Activated CD4-positive, alpha-beta T cell treated with anti-CD3 and anti-CD28 coated beads for 36 hours (primary cell): Measurements from ENCODE around the gene SLC2A8. TPM values are rescaled to one million over a fixed set of nuclear protein-coding genes. Genes with fewer than 3 reads are reported as not detected.

ENCODE experiments used
- ATAC-seq: fragments of 200-7000 bp; cut with Tn5 transposase; one replicate; pipeline ENCODE4 v1.10.0; 2021; ENCODE audit warnings: mild to moderate bottlenecking, moderate library complexity
- CTCF ChIA-PET: fragments of 350-600 bp; sonication (Branson Sonifier 250); formaldehyde crosslinking; loops from one replicate; lab custom pipeline; 2021; ENCODE audit warnings: antibody characterized with exemption; lab: Charles Lee
- POLR2A ChIA-PET: fragments of 350-600 bp; sonication (Branson Sonifier 250); formaldehyde crosslinking; loops from one replicate; lab custom pipeline; 2021; ENCODE audit warnings: antibody characterized with exemption, inconsistent platforms; lab: Charles Lee
- DNase-seq: peaks from one replicate; pipeline ENCODE4 v3.0.0-alpha.2; 2020
- H3K27ac Mint-ChIP-seq: one replicate; pipeline ENCODE4 v1.8.0; 2021; ENCODE audit warnings: mixed read lengths
- H3K27me3 Mint-ChIP-seq: one replicate; pipeline ENCODE4 v1.8.0; 2021; ENCODE audit warnings: mixed read lengths
- H3K36me3 Mint-ChIP-seq: one replicate; pipeline ENCODE4 v1.8.0; 2021; ENCODE audit warnings: low read depth, mixed read lengths
- H3K4me1 Mint-ChIP-seq: one replicate; pipeline ENCODE4 v1.8.0; 2021; ENCODE audit warnings: mixed read lengths
- H3K4me3 Mint-ChIP-seq: one replicate; pipeline ENCODE4 v1.8.0; 2021; ENCODE audit warnings: mild to moderate bottlenecking, moderate library complexity, mixed read lengths
- H3K9me3 Mint-ChIP-seq: one replicate; pipeline ENCODE4 v1.8.0; 2021; ENCODE audit warnings: low read depth, mixed read lengths
- intact Hi-C, 2 experiments: fragments of 100-400 bp; cut with DNase I in 1 of 2; cut with micrococcal nuclease in 1 of 2; formaldehyde crosslinking; loops; one replicate each; pipeline versions ENCODE4 v1.14.2 to v1.15.1; 2022 to 2024; cut with DNase I, micrococcal nuclease
- total RNA-seq, 2 experiments: library from RNA; stranded (reverse); gene quantifications; one replicate each; pipeline ENCODE4 v1.2.3, GENCODE V29; 2021

SLC2A8 gene
- total RNA-seq, 2 experiments from 2014 or later = 1.3 to 1.7 TPM

DNA sequence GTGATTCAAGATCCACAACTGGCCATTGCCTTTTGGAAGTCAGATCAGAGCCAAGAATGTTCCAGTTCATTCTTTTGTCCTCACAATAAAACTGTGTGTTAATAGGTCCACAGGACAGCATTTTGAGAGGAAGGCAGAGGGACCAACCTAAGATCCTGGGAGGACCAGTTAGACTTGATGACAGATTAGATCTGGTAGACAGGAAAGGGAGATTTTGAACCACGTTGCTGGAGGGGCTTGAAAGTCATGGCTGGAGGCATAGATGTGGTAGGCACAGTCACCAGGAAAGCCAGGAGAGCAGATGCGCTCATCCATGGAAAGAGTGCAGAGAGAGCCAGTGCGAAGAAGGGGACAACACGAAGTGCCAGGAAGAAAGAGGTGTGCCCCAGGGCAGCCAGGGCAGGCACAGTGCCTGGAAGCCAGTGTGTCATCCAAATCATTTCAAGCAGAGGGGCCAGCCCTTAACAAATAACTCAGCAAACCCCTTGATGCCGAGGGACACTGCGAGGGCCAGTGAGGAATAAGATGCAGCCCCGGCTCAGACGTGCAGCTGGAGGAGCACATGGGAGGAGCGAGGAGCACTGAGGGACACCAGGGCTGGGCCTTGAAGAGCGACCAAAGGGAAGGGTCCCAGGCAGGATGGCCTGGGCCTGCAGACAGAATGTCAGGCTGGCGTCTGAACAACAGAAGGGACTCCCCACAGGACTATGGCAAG is 12.8 kb upstream of the SLC2A8 start:
- POLR2A ChIA-PET = no interaction called here
- Mint-ChIP-seq H3K4me1 (peaks cover 15% of the 10 kb centered on the region), H3K27me3 (peaks cover 60% of the 10 kb centered on the region), H3K4me3 (no peak overlapping the region), H3K36me3 (no peaks in the 10 kb centered on the region), H3K27ac (no peak overlapping the region), H3K9me3 (peaks cover 2% of the 10 kb centered on the region)
- DNase-seq (no peak), ATAC-seq (no peak)
- intact Hi-C loops = no loop called here
- CTCF ChIA-PET = interaction anchor here (0.8 kb wide), 1 partner anchor 13 kb away, joined by 3 read pairs; the partner anchor contains the start of gene SLC2A8

DNA sequence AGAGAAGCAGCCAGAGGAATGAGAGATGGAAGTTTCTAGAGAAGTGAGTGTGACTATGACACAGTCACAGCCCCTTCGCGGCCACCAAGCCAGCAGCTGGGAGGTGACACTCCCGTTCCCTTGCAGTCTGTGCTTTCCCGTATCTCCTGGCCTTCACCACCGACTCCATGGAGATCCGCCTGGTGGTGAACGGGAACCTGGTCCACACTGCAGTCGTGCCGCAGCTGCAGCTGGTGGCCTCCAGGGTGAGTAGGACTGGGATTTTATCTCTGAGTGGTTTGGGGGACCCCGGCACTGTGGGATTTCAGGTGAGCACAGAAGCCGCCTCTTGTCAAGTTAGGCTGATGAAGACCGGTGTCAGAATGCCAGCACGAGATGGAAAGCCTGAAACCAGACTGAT is 12.1 kb upstream of the SLC2A8 start:
- Mint-ChIP-seq H3K27me3 (peaks cover 57% of the 10 kb centered on the region), H3K36me3 (no peaks in the 10 kb centered on the region), H3K4me1 (peaks cover 20% of the 10 kb centered on the region), H3K9me3 (peaks cover 2% of the 10 kb centered on the region), H3K4me3 (no peak overlapping the region), H3K27ac (no peak overlapping the region)
- POLR2A ChIA-PET = no interaction called here
- intact Hi-C loops = loop anchor here (5.0 kb wide), 2 partner anchors 378 to 398 kb away; no protein-coding TSS in a partner anchor
- CTCF ChIA-PET = no interaction called here
- no peak for DNase-seq
- no peak for ATAC-seq

- intact Hi-C loops = loop anchor here (5.0 kb wide), 2 partner anchors 379 to 399 kb away; no protein-coding TSS in a partner anchor
- POLR2A ChIA-PET = no interaction called here
Observed at GRCh38 chr9:127386249-127386648, 10.7 kb upstream of the SLC2A8 start.

GRCh38 chr9:127386981-127387380 is 10.0 kb upstream of the SLC2A8 start:
- ChIA-PET CTCF (interaction anchor here (1.8 kb wide), 1 partner anchor 172 kb away, joined by 6 read pairs; no protein-coding TSS in a partner anchor), POLR2A (interaction anchor here (1.8 kb wide), 1 partner anchor 65 kb away, joined by 4 read pairs; the partner anchor contains the start of genes LRSAM1 and RPL12)
- H3K36me3 Mint-ChIP-seq = no peaks in the 10 kb centered on the region
- H3K27me3 Mint-ChIP-seq = peaks cover 60% of the 10 kb centered on the region
- H3K4me3 Mint-ChIP-seq = no peak overlapping the region
- intact Hi-C loops = loop anchor here (5.0 kb wide), 2 partner anchors 380 to 400 kb away; no protein-coding TSS in a partner anchor
- H3K4me1 Mint-ChIP-seq = peaks cover 20% of the 10 kb centered on the region
- ATAC-seq = no peak
- no peak overlapping the region for H3K27ac Mint-ChIP-seq
- no peaks in the 10 kb centered on the region for H3K9me3 Mint-ChIP-seq
- no peak for DNase-seq

More at GRCh38 chr9:127386249-127386648, 10.7 kb upstream of the SLC2A8 start:
- ATAC-seq = no peak
- DNase-seq = no peak
- no peak overlapping the region for H3K4me3 Mint-ChIP-seq
- no peaks in the 10 kb centered on the region for H3K9me3 Mint-ChIP-seq
- H3K4me1 Mint-ChIP-seq = peaks cover 20% of the 10 kb centered on the region
- H3K27ac Mint-ChIP-seq = no peak overlapping the region
- CTCF ChIA-PET = no interaction called here
- H3K36me3 Mint-ChIP-seq = no peaks in the 10 kb centered on the region
- H3K27me3 Mint-ChIP-seq = peaks cover 60% of the 10 kb centered on the region

DNA sequence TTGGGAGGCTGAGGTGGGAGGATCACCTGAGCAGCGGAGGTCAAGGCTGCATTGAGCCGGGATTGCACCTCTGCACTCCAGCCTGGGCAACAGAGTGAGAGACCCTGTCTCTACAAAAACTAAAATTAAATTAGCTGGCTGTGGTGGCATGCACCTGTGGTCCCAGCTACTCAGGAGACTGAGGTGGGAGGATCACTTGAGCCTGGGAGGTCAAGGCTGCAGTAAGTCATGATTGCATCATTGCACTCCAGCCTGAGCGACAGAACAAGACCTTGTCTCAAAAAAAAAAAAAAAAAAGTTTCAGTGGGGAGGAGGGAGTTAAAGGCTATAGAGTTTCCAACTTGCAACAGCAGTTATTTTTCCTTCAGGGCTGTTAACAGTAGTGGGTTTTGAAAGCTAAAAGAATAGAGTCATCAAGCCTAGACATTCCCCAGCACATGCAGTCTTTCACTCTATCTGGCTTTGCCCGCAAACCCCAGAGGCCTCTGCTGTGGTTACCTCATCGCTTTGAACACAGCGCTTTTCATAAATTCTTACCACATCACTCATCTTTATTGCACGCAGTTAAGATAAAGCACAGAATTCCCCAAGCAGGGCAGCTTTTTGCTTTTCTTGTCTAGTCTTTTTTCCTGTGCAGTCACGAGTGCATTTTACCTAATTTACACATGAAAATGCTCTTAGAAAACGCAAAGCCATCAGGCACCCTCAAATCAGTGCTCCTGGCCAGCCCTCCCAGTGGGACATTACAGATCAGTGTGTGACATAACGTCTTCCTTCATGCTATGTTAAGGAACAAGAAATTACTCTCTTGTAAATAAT is 8.7 kb upstream of the SLC2A8 start:
- peak; percentile 94 for DNase-seq
- peak overlapping the region; percentile 3 for H3K4me3 Mint-ChIP-seq
- peak overlapping the region; percentile 81 for H3K27ac Mint-ChIP-seq
- H3K36me3 Mint-ChIP-seq = no peaks in the 10 kb centered on the region
- ATAC-seq = peak; percentile 97
- H3K9me3 Mint-ChIP-seq = no peaks in the 10 kb centered on the region
- POLR2A ChIA-PET = interaction anchor here (0.5 to 1.8 kb wide), 5 partner anchors 9 to 619 kb away, joined by 3 to 5 read pairs (median 4); partner anchors contain the start of genes LRSAM1, RPL12 and SLC2A8
- H3K4me1 Mint-ChIP-seq = peaks cover 20% of the 10 kb centered on the region
- H3K27me3 Mint-ChIP-seq = peaks cover 68% of the 10 kb centered on the region
- CTCF ChIA-PET = interaction anchor here (0.6 to 1.8 kb wide), 5 partner anchors 15 to 683 kb away, joined by 3 to 7 read pairs (median 4); partner anchors contain the start of gene ZNF79
- intact Hi-C loops = loop anchor here (1.0 to 5.0 kb wide), 9 partner anchors 8 to 402 kb away; partner anchors contain the start of genes LRSAM1 (in 1 of the 2), RPL12 (in 1 of the 2) and ZNF79 (in 1 of the 2)

- no peak for ATAC-seq
- Mint-ChIP-seq H3K4me3 (peak overlapping the region; percentile 3), H3K4me1 (peaks cover 20% of the 10 kb centered on the region)
Observed at GRCh38 chr9:127388856-127389238, 8.1 kb upstream of the SLC2A8 start.

GRCh38 chr9:127389381-127390247 is 7.4 kb upstream of the SLC2A8 start:
- Mint-ChIP-seq H3K27me3 (peaks cover 62% of the 10 kb centered on the region), H3K4me1 (peaks cover 20% of the 10 kb centered on the region), H3K27ac (no peak overlapping the region), H3K36me3 (no peaks in the 10 kb centered on the region), H3K9me3 (no peaks in the 10 kb centered on the region), H3K4me3 (no peak overlapping the region)
- intact Hi-C loops = loop anchor here (2.0 to 10.0 kb wide), 7 partner anchors 61 to 585 kb away; partner anchors contain the start of genes LRSAM1 (in 1 of the 2), RPL12 (in 1 of the 2) and ZBTB43 (in 1 of the 2)
- ChIA-PET POLR2A (interaction anchor here (0.7 kb wide), 1 partner anchor 58 kb away, joined by 3 read pairs; no protein-coding TSS in a partner anchor), CTCF (interaction anchor here (0.7 kb wide), 1 partner anchor 39 kb away, joined by 3 read pairs; no protein-coding TSS in a partner anchor)
- no peak for ATAC-seq
- DNase-seq = no peak

More at GRCh38 chr9:127388856-127389238, 8.1 kb upstream of the SLC2A8 start:
- Mint-ChIP-seq H3K27ac (peak overlapping the region; percentile 81), H3K36me3 (no peaks in the 10 kb centered on the region), H3K27me3 (peaks cover 68% of the 10 kb centered on the region), H3K9me3 (no peaks in the 10 kb centered on the region)
- POLR2A ChIA-PET = interaction anchor here (0.6 to 1.8 kb wide), 4 partner anchors 8 to 620 kb away, joined by 3 to 5 read pairs (median 4); partner anchors contain the start of genes LRSAM1, RPL12 and SLC2A8
- DNase-seq = peak; percentile 28
- CTCF ChIA-PET = interaction anchor here (0.6 to 1.8 kb wide), 4 partner anchors 16 to 174 kb away, joined by 3 to 7 read pairs (median 5); partner anchors contain the start of gene ZNF79
- intact Hi-C loops = loop anchor here (1.0 to 5.0 kb wide), 9 partner anchors 7 to 403 kb away; partner anchors contain the start of genes LRSAM1 (in 1 of the 2), RPL12 (in 1 of the 2) and ZNF79 (in 1 of the 2)

DNA sequence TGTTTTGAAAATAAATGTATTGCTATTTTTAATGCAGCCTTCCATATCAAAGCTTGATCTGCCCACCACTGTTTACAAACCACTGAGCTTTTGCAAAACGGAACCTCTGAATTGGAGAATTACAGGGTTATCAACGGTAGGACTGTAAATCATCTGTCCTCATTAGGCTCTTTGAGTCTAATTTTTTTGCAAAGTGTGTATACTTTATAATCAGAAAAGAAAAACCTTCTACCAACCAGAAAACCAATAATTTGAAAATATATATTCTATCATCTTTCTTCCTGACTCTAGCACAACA is 6.8 kb upstream of the SLC2A8 start:
- Mint-ChIP-seq H3K4me3 (no peak overlapping the region), H3K4me1 (peaks cover 20% of the 10 kb centered on the region), H3K27me3 (peaks cover 61% of the 10 kb centered on the region), H3K27ac (no peak overlapping the region), H3K36me3 (no peaks in the 10 kb centered on the region), H3K9me3 (no peaks in the 10 kb centered on the region)
- ChIA-PET POLR2A (no interaction called here), CTCF (interaction anchor here (0.7 kb wide), 1 partner anchor 38 kb away, joined by 3 read pairs; no protein-coding TSS in a partner anchor)
- intact Hi-C loops = loop anchor here (10.0 kb wide), 2 partner anchors 75 to 585 kb away; partner anchors contain the start of gene ZBTB43 (in 1 of the 2)
- DNase-seq (no peak), ATAC-seq (no peak)

GRCh38 chr9:127390563-127390962 is 6.4 kb upstream of the SLC2A8 start:
- no peak overlapping the region for H3K27ac Mint-ChIP-seq
- intact Hi-C loops = loop anchor here (10.0 kb wide), 2 partner anchors 76 to 586 kb away; partner anchors contain the start of gene ZBTB43 (in 1 of the 2)
- ATAC-seq (no peak), DNase-seq (peak; percentile 17)
- H3K4me3 Mint-ChIP-seq = no peak overlapping the region
- H3K9me3 Mint-ChIP-seq = no peaks in the 10 kb centered on the region
- CTCF ChIA-PET = no interaction called here
- POLR2A ChIA-PET = no interaction called here
- H3K4me1 Mint-ChIP-seq = peaks cover 20% of the 10 kb centered on the region
- H3K36me3 Mint-ChIP-seq = no peaks in the 10 kb centered on the region
- H3K27me3 Mint-ChIP-seq = peaks cover 61% of the 10 kb centered on the region

- intact Hi-C loops = loop anchor here (10.0 kb wide), 2 partner anchors 77 to 587 kb away; partner anchors contain the start of gene ZBTB43 (in 1 of the 2)
- ATAC-seq = no peak
- H3K27ac Mint-ChIP-seq = no peak overlapping the region
- DNase-seq = no peak
- ChIA-PET POLR2A (no interaction called here), CTCF (no interaction called here)
- H3K4me3 Mint-ChIP-seq = no peak overlapping the region
- peaks cover 26% of the 10 kb centered on the region for H3K4me1 Mint-ChIP-seq
- no peaks in the 10 kb centered on the region for H3K36me3 Mint-ChIP-seq
- no peaks in the 10 kb centered on the region for H3K9me3 Mint-ChIP-seq
- H3K27me3 Mint-ChIP-seq = peaks cover 56% of the 10 kb centered on the region
Observed at GRCh38 chr9:127392166-127392565, 4.8 kb upstream of the SLC2A8 start.
